ENCODE results near the gene PDGFA.

GRCh38 chr7:477626-478220, 41.9 kb downstream of the PDGFA start:
- TF ChIP-seq CTCF (conservative IDR thresholded peaks at IDR 0.05; ENCODE audit: low read depth, low read length) = no peak
- TF ChIP-seq EZH2phosphoT487 (IDR thresholded peaks at IDR 0.05; ENCODE audit: borderline replicate concordance, low read length) = no peak

Data from PC-3 (cell line).